SK-N-SH (cell line): ENCODE measurements around the gene RAC2.

Source experiments
- EP300 ChIP-seq, 2 experiments: IDR thresholded peaks; 2 replicates each; pipeline versions ENCODE4 v1.4.0 to v1.6.1; 2012; ENCODE audit warnings: borderline replicate concordance in 1 of 2, low read depth in 1 of 2, low read length in 1 of 2
- EZH2phosphoT487 ChIP-seq: fragments of 200-600 bp; sonication (generic); IDR thresholded peaks from 2 replicates; pipeline ENCODE4 v1.6.1; 2017; ENCODE audit warnings: low read depth, mixed run types, mild to moderate bottlenecking, antibody characterized with exemption, moderate library complexity, borderline replicate concordance
- FOXJ3 ChIP-seq: sonication (generic); formaldehyde crosslinking; IDR thresholded peaks from 2 replicates; pipeline ENCODE4 v1.5.1; 2020; ENCODE audit warnings: mild to moderate bottlenecking, missing genetic modification reagents
- GABPA ChIP-seq: IDR thresholded peaks from 2 replicates; pipeline ENCODE4 v1.4.0; 2012; ENCODE audit warnings: low read depth, mild to moderate bottlenecking
- MXI1 ChIP-seq: IDR thresholded peaks from 2 replicates; pipeline ENCODE4 v1.6.1; 2012; ENCODE audit warnings: mild to moderate bottlenecking, low read depth, low read length, improper control_type of control experiment
- POLR2AphosphoS5 ChIP-seq: IDR thresholded peaks from 2 replicates; pipeline ENCODE4 v1.6.1; 2012; ENCODE audit warnings: low read depth, low read length
- RAD21 ChIP-seq: IDR thresholded peaks from 2 replicates; pipeline ENCODE4 v1.6.1; 2012; ENCODE audit warnings: mild to moderate bottlenecking, low read length
- SIN3A ChIP-seq: IDR thresholded peaks from 2 replicates; pipeline ENCODE4 v1.6.1; 2012; ENCODE audit warnings: low read depth, mild to moderate bottlenecking, low read length, moderate library complexity, borderline replicate concordance
- TAF1 ChIP-seq: IDR thresholded peaks from 2 replicates; pipeline ENCODE4 v1.6.1; 2012; ENCODE audit warnings: low read depth, mild to moderate bottlenecking, low read length, moderate library complexity, borderline replicate concordance
- TCF12 ChIP-seq: IDR thresholded peaks from 2 replicates; pipeline ENCODE4 v1.4.0; 2012
- YY1 ChIP-seq: IDR thresholded peaks from 2 replicates; pipeline ENCODE4 v1.4.0; 2012; ENCODE audit warnings: low read depth, mild to moderate bottlenecking
- TF ChIP-seq, protein P1 (sequence below): fragments of 200-600 bp; sonication (generic); IDR thresholded peaks from 2 replicates; pipeline ENCODE4 v1.6.1; 2017; ENCODE audit warnings: antibody characterized with exemption, mild to moderate bottlenecking, moderate library complexity
- TF ChIP-seq, protein P2 (sequence below): IDR thresholded peaks from 2 replicates; pipeline ENCODE4 v1.6.1; 2012; ENCODE audit warnings: mild to moderate bottlenecking, low read depth, low read length, moderate library complexity
- TF ChIP-seq, protein P3 (sequence below): fragments of 150-350 bp; IDR thresholded peaks from 2 replicates; pipeline ENCODE4 v1.6.1; 2016; ENCODE audit warnings: mild to moderate bottlenecking, low read depth, low read length

DNA sequence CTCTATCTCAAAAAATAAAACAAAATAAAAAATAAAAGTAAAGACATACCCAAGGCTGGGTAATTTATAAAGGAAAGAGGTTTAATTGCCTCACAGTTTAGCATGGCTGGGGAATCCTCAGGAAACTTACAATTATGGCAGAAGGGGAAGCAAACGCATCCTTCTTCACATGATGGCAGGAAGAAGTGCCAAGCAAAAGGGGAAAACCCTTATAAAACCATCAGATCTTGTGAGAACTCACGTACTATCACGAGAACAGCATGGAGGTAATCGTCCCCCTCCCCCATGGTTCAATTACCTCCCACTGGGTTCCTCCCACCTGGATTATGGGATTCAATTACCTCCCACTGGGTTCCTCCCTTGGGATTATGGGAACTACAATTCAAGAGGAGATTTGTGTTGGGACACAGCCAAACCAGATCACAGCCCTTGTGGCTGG, 23.5 kb downstream of the RAC2 start:
- TF ChIP-seq EP300 (IDR thresholded peaks at IDR 0.05; ENCODE audit: borderline replicate concordance in 1 of 2, low read depth in 1 of 2, low read length in 1 of 2): no peak
- TF ChIP-seq, protein P1, sequence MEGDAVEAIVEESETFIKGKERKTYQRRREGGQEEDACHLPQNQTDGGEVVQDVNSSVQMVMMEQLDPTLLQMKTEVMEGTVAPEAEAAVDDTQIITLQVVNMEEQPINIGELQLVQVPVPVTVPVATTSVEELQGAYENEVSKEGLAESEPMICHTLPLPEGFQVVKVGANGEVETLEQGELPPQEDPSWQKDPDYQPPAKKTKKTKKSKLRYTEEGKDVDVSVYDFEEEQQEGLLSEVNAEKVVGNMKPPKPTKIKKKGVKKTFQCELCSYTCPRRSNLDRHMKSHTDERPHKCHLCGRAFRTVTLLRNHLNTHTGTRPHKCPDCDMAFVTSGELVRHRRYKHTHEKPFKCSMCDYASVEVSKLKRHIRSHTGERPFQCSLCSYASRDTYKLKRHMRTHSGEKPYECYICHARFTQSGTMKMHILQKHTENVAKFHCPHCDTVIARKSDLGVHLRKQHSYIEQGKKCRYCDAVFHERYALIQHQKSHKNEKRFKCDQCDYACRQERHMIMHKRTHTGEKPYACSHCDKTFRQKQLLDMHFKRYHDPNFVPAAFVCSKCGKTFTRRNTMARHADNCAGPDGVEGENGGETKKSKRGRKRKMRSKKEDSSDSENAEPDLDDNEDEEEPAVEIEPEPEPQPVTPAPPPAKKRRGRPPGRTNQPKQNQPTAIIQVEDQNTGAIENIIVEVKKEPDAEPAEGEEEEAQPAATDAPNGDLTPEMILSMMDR: no peak
- no peak for TF ChIP-seq SIN3A
- TF ChIP-seq EZH2phosphoT487: no peak
- TF ChIP-seq TCF12: no peak
- no peak for TF ChIP-seq TAF1
- TF ChIP-seq POLR2AphosphoS5: no peak
- TF ChIP-seq GABPA: no peak
- no peak for TF ChIP-seq FOXJ3 (CRISPR knock-in tag)
- TF ChIP-seq MXI1: no peak
- TF ChIP-seq, protein P2, sequence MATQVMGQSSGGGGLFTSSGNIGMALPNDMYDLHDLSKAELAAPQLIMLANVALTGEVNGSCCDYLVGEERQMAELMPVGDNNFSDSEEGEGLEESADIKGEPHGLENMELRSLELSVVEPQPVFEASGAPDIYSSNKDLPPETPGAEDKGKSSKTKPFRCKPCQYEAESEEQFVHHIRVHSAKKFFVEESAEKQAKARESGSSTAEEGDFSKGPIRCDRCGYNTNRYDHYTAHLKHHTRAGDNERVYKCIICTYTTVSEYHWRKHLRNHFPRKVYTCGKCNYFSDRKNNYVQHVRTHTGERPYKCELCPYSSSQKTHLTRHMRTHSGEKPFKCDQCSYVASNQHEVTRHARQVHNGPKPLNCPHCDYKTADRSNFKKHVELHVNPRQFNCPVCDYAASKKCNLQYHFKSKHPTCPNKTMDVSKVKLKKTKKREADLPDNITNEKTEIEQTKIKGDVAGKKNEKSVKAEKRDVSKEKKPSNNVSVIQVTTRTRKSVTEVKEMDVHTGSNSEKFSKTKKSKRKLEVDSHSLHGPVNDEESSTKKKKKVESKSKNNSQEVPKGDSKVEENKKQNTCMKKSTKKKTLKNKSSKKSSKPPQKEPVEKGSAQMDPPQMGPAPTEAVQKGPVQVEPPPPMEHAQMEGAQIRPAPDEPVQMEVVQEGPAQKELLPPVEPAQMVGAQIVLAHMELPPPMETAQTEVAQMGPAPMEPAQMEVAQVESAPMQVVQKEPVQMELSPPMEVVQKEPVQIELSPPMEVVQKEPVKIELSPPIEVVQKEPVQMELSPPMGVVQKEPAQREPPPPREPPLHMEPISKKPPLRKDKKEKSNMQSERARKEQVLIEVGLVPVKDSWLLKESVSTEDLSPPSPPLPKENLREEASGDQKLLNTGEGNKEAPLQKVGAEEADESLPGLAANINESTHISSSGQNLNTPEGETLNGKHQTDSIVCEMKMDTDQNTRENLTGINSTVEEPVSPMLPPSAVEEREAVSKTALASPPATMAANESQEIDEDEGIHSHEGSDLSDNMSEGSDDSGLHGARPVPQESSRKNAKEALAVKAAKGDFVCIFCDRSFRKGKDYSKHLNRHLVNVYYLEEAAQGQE: no peak
- TF ChIP-seq RAD21: no peak
- TF ChIP-seq, protein P3, sequence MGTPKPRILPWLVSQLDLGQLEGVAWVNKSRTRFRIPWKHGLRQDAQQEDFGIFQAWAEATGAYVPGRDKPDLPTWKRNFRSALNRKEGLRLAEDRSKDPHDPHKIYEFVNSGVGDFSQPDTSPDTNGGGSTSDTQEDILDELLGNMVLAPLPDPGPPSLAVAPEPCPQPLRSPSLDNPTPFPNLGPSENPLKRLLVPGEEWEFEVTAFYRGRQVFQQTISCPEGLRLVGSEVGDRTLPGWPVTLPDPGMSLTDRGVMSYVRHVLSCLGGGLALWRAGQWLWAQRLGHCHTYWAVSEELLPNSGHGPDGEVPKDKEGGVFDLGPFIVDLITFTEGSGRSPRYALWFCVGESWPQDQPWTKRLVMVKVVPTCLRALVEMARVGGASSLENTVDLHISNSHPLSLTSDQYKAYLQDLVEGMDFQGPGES: no peak
- no peak for TF ChIP-seq YY1
